ENCODE data around the gene CFC1. TPM values are rescaled to one million over a fixed set of nuclear protein-coding genes. Genes with fewer than 3 reads are reported as not detected.
"Not testable (repeated sequence)": the region's sequence is repeated elsewhere in the genome, so short reads cannot be mapped to it uniquely, and the experiment has no call there.

Gene CFC1
- total RNA-seq (2022) (not detected in 2 replicates), Bru-seq, nascent RNA (not detected), BruChase-seq, experiment 1, labeled RNA remaining after a 2-hour chase (not detected), BruChase-seq, experiment 2, labeled RNA remaining after a 6-hour chase (not detected)
- long read RNA-seq = 0 reads

DNA sequence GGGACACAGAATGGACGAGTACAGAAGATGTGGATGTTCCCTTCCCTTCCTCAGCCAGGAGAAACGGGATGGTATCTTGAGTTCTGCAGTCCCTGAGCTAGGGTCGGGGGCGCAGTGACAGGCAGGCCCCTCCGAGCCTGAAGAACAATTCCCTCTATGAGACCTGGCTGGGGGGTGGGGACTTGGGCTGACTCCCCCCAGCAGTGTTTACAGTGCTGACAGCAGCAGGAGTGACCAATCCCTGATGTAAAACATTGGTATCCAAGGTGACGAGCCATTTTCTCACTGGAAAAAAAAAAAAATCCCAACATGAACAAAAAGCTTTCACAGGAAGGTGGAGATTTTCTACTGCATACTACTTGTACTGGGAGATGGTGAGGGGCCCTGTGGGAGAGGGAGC, at the start of gene CFC1:
TSS of gene CFC1 (minus strand) at position 183 of the 400 bp plus-strand sequence. CDS start 288 bp downstream, outside the sequence.
- H3K4me3 Mint-ChIP-seq (ENCODE audit: unreplicated experiment); intact Hi-C loops (cut with micrococcal nuclease; ENCODE audit: unreplicated experiment); H3K36me3 Mint-ChIP-seq (ENCODE audit: insufficient read depth, unreplicated experiment); H3K9me3 ChIP-seq; H3K4me1 ChIP-seq; H3K9me3 Mint-ChIP-seq (ENCODE audit: unreplicated experiment); H3K27me3 ChIP-seq (replicated peaks; ENCODE audit: control insufficient read depth, insufficient read depth, low read length); BruUV-seq (replicated peaks); DNase-seq; H3K36me3 ChIP-seq (ENCODE audit: control insufficient read depth, insufficient read depth, low read length); CTCF ChIA-PET; H3K4me3 ChIP-seq (ENCODE audit: low read depth, low read length); H3K27me3 Mint-ChIP-seq (ENCODE audit: insufficient read depth, unreplicated experiment); POLR2A ChIA-PET; H3K4me1 Mint-ChIP-seq (ENCODE audit: low read depth, unreplicated experiment); H3K27ac Mint-ChIP-seq (ENCODE audit: unreplicated experiment): not testable (repeated sequence)

DNA sequence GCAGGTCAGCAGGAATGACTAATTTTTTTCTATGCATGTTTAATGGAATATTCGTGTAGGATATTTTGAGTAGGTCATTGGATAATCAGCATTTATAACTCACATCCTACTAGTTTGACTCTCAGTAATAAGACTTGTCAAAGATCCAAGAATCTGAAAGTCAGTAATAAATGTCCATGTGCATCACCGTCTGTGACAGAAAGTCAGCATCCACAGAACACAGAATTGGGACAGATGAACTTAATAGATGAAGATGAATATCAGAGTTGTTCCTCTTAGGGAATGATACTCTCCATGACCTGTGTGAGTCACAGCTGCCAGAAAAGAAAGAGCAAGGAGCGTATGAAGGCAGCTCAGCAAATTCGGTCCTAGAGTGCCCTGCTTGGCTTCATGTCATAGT, 42.3 kb upstream of the CFC1 start:
- CTCF ChIA-PET = not testable (repeated sequence)

DNA sequence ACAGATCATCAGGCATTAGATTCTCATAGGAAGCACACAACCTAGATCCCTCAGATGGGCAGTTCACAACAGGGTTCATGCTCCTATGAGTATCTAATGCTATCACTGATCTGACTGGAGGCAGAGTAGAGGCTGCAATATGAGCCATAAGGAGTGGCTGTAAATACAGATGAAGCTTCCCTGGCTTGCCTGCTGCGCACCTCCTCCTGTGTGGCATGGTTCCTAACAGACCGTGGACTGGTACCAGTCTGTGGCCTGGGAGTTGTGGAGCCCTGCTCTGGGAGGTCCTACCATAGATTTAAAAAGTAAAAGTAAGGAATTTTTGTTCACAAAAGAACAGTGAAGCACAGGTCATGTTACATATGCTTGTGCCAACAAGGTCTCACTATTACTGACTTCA, 39.6 kb upstream of the CFC1 start:
- H3K27ac Mint-ChIP-seq (ENCODE audit: unreplicated experiment); CTCF ChIA-PET; intact Hi-C loops (cut with micrococcal nuclease; ENCODE audit: unreplicated experiment); BruUV-seq (replicated peaks); H3K4me3 Mint-ChIP-seq (ENCODE audit: unreplicated experiment); H3K36me3 ChIP-seq (ENCODE audit: control insufficient read depth, insufficient read depth, low read length); H3K9me3 Mint-ChIP-seq (ENCODE audit: unreplicated experiment); H3K4me3 ChIP-seq (ENCODE audit: low read depth, low read length); DNase-seq; H3K4me1 ChIP-seq; H3K36me3 Mint-ChIP-seq (ENCODE audit: insufficient read depth, unreplicated experiment); H3K27me3 ChIP-seq (replicated peaks; ENCODE audit: control insufficient read depth, insufficient read depth, low read length); H3K9me3 ChIP-seq; H3K27me3 Mint-ChIP-seq (ENCODE audit: insufficient read depth, unreplicated experiment); POLR2A ChIA-PET; H3K4me1 Mint-ChIP-seq (ENCODE audit: low read depth, unreplicated experiment): not testable (repeated sequence)

More for the DNA sequence above, 42.3 kb upstream of the CFC1 start:
- H3K27me3 Mint-ChIP-seq (ENCODE audit: insufficient read depth, unreplicated experiment); BruUV-seq (replicated peaks); H3K4me3 ChIP-seq (ENCODE audit: low read depth, low read length); intact Hi-C loops (cut with micrococcal nuclease; ENCODE audit: unreplicated experiment); POLR2A ChIA-PET; H3K9me3 Mint-ChIP-seq (ENCODE audit: unreplicated experiment); H3K4me3 Mint-ChIP-seq (ENCODE audit: unreplicated experiment); H3K9me3 ChIP-seq; H3K4me1 ChIP-seq; H3K27me3 ChIP-seq (replicated peaks; ENCODE audit: control insufficient read depth, insufficient read depth, low read length); DNase-seq; H3K36me3 Mint-ChIP-seq (ENCODE audit: insufficient read depth, unreplicated experiment); H3K4me1 Mint-ChIP-seq (ENCODE audit: low read depth, unreplicated experiment); H3K27ac Mint-ChIP-seq (ENCODE audit: unreplicated experiment); H3K36me3 ChIP-seq (ENCODE audit: control insufficient read depth, insufficient read depth, low read length): not testable (repeated sequence)

DNA sequence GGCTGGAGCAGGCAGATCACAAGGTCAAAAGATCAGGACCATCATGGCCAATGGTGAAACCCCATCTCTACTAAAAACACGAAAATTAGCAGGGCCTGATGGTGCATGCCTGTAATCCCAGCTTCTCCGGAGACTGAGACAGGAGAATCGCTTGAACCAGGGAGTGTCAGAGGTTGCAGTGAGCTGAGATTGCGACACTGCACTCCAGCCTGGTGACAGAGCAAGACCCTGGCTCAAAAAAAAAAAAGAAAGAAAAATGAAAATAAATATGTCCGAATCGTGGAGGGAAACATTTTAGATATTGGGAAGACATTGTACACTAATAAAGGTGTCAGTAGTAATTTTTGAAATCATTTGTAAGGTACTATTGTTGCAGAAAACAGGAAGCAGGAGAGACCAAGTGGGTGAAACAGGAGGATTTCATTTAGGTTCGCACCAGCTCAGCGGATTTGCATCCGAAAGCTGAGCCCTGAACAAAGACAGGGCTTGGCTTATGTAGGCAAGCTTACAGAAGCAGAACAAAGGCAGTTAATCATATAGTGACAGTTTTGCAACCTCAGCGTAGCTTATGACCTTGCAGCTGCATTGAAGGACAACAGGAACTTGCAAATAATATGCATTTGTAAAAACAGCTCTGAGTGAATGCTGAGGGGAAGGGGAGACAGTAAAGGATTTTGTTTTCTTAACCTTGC, 29.6 kb upstream of the CFC1 start:
- H3K27ac Mint-ChIP-seq (ENCODE audit: unreplicated experiment); H3K9me3 Mint-ChIP-seq (ENCODE audit: unreplicated experiment); H3K4me3 ChIP-seq (ENCODE audit: low read depth, low read length); H3K36me3 ChIP-seq (ENCODE audit: control insufficient read depth, insufficient read depth, low read length); intact Hi-C loops (cut with micrococcal nuclease; ENCODE audit: unreplicated experiment); CTCF ChIA-PET; H3K9me3 ChIP-seq; POLR2A ChIA-PET; H3K4me1 Mint-ChIP-seq (ENCODE audit: low read depth, unreplicated experiment); DNase-seq; BruUV-seq (replicated peaks); H3K27me3 Mint-ChIP-seq (ENCODE audit: insufficient read depth, unreplicated experiment); H3K36me3 Mint-ChIP-seq (ENCODE audit: insufficient read depth, unreplicated experiment); H3K4me3 Mint-ChIP-seq (ENCODE audit: unreplicated experiment); H3K27me3 ChIP-seq (replicated peaks; ENCODE audit: control insufficient read depth, insufficient read depth, low read length); H3K4me1 ChIP-seq: not testable (repeated sequence)

DNA sequence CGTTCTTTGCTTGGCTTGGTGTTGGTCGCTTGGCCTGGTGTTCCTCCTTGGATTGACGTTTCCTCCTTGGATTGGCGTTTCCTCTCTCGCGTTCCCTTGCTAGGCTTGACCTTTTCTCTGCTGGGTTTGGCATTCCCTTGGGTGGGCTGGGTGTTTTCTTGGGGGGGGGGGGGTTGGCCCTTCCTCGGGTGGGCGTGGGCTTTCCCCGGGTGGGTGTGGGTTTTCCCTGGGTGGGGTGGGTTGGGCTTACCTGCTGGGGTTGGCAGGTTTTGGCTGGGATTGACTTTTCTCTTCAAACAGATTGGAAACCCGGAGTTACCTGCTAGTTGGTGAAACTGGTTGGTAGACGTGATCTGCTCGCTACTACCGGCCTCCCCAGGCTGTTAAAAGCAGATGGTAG, 11.8 kb upstream of the CFC1 start, which contains the start of gene POTEJ:
TSS of gene POTEJ (plus strand) at position 301 of the 400 bp plus-strand sequence. CDS start at position 394, 93 bp downstream.
- DNase-seq; H3K27me3 ChIP-seq (replicated peaks; ENCODE audit: control insufficient read depth, insufficient read depth, low read length); CTCF ChIA-PET; H3K4me3 Mint-ChIP-seq (ENCODE audit: unreplicated experiment); H3K4me3 ChIP-seq (ENCODE audit: low read depth, low read length); H3K36me3 Mint-ChIP-seq (ENCODE audit: insufficient read depth, unreplicated experiment); H3K9me3 Mint-ChIP-seq (ENCODE audit: unreplicated experiment); H3K27me3 Mint-ChIP-seq (ENCODE audit: insufficient read depth, unreplicated experiment); H3K36me3 ChIP-seq (ENCODE audit: control insufficient read depth, insufficient read depth, low read length); H3K9me3 ChIP-seq; H3K4me1 Mint-ChIP-seq (ENCODE audit: low read depth, unreplicated experiment); H3K4me1 ChIP-seq; H3K27ac Mint-ChIP-seq (ENCODE audit: unreplicated experiment); POLR2A ChIA-PET; intact Hi-C loops (cut with micrococcal nuclease; ENCODE audit: unreplicated experiment); BruUV-seq (replicated peaks): not testable (repeated sequence)

DNA sequence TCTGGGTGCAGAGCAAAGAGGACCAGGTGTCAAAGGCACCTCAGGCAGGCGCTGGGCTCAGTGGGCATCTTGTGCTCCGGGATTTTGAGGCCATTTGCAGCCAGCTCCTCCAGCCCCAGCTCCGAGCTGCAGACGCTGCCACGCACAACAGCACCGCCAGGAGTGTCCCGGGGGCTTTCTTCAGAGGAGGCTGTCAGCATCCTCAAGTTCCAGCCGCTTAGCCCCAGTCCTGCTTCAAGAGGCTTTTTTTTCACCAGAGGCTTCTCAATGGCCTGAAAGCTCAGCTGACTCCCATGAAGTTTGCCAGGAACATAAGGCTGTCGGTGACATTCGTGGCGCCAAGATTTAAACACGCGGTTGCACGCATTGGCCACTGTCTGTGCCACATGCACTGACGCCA, 11.1 kb upstream of the CFC1 start:
- DNase-seq; H3K27me3 Mint-ChIP-seq (ENCODE audit: insufficient read depth, unreplicated experiment); H3K4me3 ChIP-seq (ENCODE audit: low read depth, low read length); H3K27ac Mint-ChIP-seq (ENCODE audit: unreplicated experiment); H3K9me3 Mint-ChIP-seq (ENCODE audit: unreplicated experiment); H3K36me3 ChIP-seq (ENCODE audit: control insufficient read depth, insufficient read depth, low read length); CTCF ChIA-PET; H3K4me1 ChIP-seq; H3K27me3 ChIP-seq (replicated peaks; ENCODE audit: control insufficient read depth, insufficient read depth, low read length); H3K4me1 Mint-ChIP-seq (ENCODE audit: low read depth, unreplicated experiment); H3K4me3 Mint-ChIP-seq (ENCODE audit: unreplicated experiment); POLR2A ChIA-PET; intact Hi-C loops (cut with micrococcal nuclease; ENCODE audit: unreplicated experiment); H3K36me3 Mint-ChIP-seq (ENCODE audit: insufficient read depth, unreplicated experiment); H3K9me3 ChIP-seq; BruUV-seq (replicated peaks): not testable (repeated sequence)

Measured in Caco-2 (cell line).